Fibroblast of the aortic adventitia (primary cell): ENCODE measurements around the gene INTS6L. TPM values are rescaled to one million over a fixed set of nuclear protein-coding genes. Genes with fewer than 3 reads are reported as not detected.

ENCODE experiments used
- DNase-seq: peaks from one replicate; pipeline ENCODE4 v3.0.0-alpha.2; 2010; ENCODE audit warnings: low read depth
- H3K4me3 ChIP-seq: 2 replicates; pipeline ENCODE4 v1.5.1; 2011; ENCODE audit warnings: low read depth, mild to moderate bottlenecking, control low read depth, low read length, moderate library complexity
- total RNA-seq: library from RNA; depleted of rRNA; stranded (reverse); fragments of >200 nt; gene quantifications from 2 replicates; pipeline ENCODE4 v1.2.3, GENCODE V29; 2012; ENCODE audit warnings: low replicate concordance
- TF ChIP-seq, protein P1 (sequence below): IDR thresholded peaks from 2 replicates; pipeline ENCODE4 v1.5.1; 2011; ENCODE audit warnings: mild to moderate bottlenecking, low read length, control low read depth, inconsistent platforms; ENCODE audit not compliant: insufficient read depth

INTS6L gene
- total RNA-seq, 1 donor, result 3.3 TPM

DNA sequence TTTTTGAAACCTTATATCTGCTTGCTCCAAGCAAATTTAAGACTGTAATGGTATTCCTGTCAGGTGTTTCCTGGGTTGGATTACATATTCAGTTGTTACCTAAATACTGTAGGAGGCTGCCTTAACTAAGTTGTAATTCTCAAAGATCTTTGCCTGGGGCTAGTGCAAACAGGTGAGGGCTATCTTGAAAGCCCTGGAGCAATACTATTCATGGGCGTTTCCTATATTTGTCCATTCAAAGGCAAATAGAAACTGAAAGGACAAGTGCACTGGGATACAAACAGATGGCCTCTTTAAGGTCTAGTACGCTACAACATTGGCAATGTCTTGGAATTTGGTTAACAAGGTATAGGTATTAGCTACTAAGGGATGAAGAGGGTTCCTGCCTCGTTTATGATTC, 108.9 kb downstream of the INTS6L start:
- DNase-seq, result no peak
- TF ChIP-seq, protein P1, sequence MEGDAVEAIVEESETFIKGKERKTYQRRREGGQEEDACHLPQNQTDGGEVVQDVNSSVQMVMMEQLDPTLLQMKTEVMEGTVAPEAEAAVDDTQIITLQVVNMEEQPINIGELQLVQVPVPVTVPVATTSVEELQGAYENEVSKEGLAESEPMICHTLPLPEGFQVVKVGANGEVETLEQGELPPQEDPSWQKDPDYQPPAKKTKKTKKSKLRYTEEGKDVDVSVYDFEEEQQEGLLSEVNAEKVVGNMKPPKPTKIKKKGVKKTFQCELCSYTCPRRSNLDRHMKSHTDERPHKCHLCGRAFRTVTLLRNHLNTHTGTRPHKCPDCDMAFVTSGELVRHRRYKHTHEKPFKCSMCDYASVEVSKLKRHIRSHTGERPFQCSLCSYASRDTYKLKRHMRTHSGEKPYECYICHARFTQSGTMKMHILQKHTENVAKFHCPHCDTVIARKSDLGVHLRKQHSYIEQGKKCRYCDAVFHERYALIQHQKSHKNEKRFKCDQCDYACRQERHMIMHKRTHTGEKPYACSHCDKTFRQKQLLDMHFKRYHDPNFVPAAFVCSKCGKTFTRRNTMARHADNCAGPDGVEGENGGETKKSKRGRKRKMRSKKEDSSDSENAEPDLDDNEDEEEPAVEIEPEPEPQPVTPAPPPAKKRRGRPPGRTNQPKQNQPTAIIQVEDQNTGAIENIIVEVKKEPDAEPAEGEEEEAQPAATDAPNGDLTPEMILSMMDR, result no peak
- no peak overlapping the region for H3K4me3 ChIP-seq

Other genes with a start within 250 kb of the INTS6L start
- gene ETDC, start 211.2 kb upstream of the INTS6L start, total RNA-seq, result not detected in 2 replicates
- 7.3 and 8.9 TPM in 2 replicates for gene ZNF75D, start 176.6 kb upstream of the INTS6L start, total RNA-seq
- 5.9 and 11.1 TPM in 2 replicates for gene ZNF449, start 175.9 kb upstream of the INTS6L start, total RNA-seq
- gene SMIM10L2A, start 98.7 kb upstream of the INTS6L start, total RNA-seq, result 0.09 and 0.33 TPM in 2 replicates
- gene CT45A1, start 193.0 kb downstream of the INTS6L start, total RNA-seq, result not detected in 2 replicates
- not detected in 2 replicates for gene CT45A3, start 247.5 kb downstream of the INTS6L start, total RNA-seq